ENCODE data around the gene GSAP.
"Not testable (repeated sequence)": the region's sequence is repeated elsewhere in the genome, so short reads cannot be mapped to it uniquely, and the experiment has no call there.

Gene GSAP

DNA sequence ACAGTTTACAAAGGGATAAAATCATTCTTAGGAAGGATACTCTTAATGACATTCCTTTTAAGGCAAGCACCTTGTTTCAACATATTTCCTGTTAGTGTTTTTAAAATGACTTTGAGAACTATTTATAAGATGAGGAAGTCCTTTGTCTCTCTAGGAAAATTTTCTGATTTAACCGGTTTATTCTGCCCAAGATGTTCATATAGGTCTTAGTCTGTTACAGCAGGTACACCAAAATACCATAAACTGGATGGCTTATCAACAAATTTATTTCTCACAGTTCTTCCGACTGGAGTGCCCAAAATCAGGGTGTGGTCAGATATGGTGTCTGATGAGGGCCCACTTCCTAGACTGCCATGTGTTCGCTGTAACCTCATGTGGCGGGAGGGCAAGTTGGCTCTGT is 77.9 kb downstream of the GSAP start:
- Histone ChIP-seq H3K4me1 (ENCODE audit: insufficient read depth, low read length) (no peaks in the 10 kb centered on the region), H3K9me3 (ENCODE audit: low read length) (peaks cover 2% of the 10 kb centered on the region), H3K36me3 (ENCODE audit: insufficient read depth, low read length) (no peaks in the 10 kb centered on the region), H2AFZ (ENCODE audit: low read depth, low read length) (no peak overlapping the region), H3K4me3 (ENCODE audit: low read length) (no peak overlapping the region), H3K27me3 (ENCODE audit: insufficient read depth, low read length) (no peaks in the 10 kb centered on the region)

DNA sequence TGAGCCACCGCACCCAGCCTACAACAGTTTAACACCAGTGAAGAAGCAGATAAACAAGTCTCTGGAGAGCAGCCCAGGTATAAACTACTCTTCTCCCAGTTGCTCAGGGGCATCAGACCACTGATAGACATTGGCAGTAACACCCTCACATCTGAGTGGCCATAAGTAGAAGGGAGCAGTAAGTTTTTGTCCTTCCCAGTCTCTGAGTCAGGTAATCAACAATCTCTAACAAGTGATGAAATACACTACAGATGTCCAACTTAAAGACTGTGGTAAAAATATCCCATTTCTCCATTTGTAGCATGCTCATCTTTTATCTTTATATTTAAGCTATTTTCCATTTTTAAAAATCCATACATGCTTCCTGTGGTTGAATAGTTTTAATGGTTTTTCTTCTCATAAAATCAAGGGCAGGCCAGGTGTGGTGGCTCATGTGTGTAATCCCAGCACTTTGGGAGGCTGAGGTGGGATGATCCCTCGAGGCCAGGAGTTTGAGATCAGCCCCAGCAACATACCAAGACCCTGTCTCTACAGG is 78.6 kb downstream of the GSAP start:
- H3K4me3 ChIP-seq (ENCODE audit: low read length), result no peak overlapping the region
- H2AFZ ChIP-seq (ENCODE audit: low read depth, low read length), result no peak overlapping the region
- no peaks in the 10 kb centered on the region for H3K4me1 ChIP-seq (ENCODE audit: insufficient read depth, low read length)
- peaks cover 2% of the 10 kb centered on the region for H3K9me3 ChIP-seq (ENCODE audit: low read length)
- H3K36me3 ChIP-seq (ENCODE audit: insufficient read depth, low read length), result no peaks in the 10 kb centered on the region
- no peaks in the 10 kb centered on the region for H3K27me3 ChIP-seq (ENCODE audit: insufficient read depth, low read length)

DNA sequence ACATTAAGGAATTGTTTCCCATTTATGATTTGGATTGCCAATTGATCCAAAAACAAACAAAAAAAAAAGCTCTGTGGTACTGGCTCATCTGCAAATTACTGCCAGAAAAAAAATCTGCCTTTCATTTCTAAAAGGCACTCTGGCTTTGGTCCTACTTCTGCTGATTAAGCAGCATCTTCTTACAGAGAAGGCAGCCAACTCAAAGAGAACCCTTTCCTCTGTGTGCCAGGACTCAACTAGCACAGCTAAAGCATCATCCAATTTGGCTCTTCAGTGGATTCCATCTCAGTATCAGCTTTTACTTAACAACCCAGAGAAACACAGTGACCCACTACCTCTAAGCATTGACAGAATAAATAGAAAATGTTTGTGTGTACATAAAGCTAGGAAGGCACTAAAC is 80.6 kb downstream of the GSAP start:
- Histone ChIP-seq H3K9me3 (ENCODE audit: low read length) (peaks cover 2% of the 10 kb centered on the region), H3K36me3 (ENCODE audit: insufficient read depth, low read length) (no peaks in the 10 kb centered on the region)

DNA sequence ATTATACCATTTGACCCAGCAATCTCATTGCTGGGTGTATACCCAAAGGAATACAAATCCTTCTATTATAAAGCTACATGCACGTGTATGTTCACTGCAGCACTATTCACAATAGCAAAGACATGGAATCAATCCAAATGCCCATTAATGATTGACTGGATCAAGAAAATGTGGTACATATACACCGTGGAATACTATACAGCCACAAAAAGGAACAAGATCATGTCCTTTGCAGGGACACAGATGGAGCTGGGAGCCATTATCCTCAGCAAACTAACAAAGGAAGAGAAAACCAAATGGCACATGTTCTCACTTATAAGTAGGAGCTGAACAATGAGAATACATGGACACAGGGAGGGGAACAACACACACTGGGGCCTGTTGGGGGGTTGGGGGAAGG is 82.1 kb downstream of the GSAP start:
- H3K9me3 ChIP-seq (ENCODE audit: low read length); H3K27me3 ChIP-seq (ENCODE audit: insufficient read depth, low read length); H2AFZ ChIP-seq (ENCODE audit: low read depth, low read length); H3K4me3 ChIP-seq (ENCODE audit: low read length); H3K36me3 ChIP-seq (ENCODE audit: insufficient read depth, low read length); H3K4me1 ChIP-seq (ENCODE audit: insufficient read depth, low read length): not testable (repeated sequence)

More for the DNA sequence above, 80.6 kb downstream of the GSAP start:
- Histone ChIP-seq H3K4me1 (ENCODE audit: insufficient read depth, low read length) (peaks cover 6% of the 10 kb centered on the region), H3K4me3 (ENCODE audit: low read length) (no peak overlapping the region), H2AFZ (ENCODE audit: low read depth, low read length) (no peak overlapping the region), H3K27me3 (ENCODE audit: insufficient read depth, low read length) (no peaks in the 10 kb centered on the region)

DNA sequence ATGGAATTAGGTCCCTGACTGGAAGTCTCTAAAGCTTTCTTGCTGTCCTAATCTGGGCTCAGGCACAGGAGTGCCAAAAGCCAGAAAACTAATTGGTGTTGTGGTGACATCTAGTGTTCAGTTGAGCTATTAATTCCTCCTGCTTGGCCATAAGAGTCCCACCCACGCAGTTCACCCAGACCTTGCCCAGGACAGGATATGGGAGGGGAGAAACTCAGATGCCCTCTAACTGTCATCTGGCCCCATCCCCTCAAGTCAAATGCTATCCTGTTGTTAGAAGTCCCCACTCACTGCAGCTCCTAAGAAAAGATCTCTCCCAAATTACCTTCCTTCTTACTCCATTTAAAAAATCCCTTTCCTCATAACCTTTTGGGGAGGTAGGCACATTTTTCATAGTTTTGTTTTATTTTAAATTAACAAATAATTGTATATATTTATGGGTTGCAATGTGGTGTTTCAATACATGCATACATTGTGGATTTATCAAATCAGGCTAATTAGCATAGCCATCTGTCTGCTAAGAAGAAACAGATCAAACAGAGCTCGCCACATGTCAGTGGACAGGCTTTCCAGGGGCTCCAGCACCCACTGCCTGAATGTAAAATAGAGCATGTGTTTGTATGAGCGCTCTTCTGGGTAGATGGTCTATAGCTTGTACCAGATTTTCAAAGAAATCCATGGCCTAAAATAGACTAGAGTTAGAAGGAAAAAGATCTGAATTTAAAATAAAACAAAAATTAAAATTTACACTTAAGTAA is 84.0 kb downstream of the GSAP start:
- Histone ChIP-seq H3K9me3 (ENCODE audit: low read length) (no peaks in the 10 kb centered on the region), H2AFZ (ENCODE audit: low read depth, low read length) (no peak overlapping the region), H3K4me1 (ENCODE audit: insufficient read depth, low read length) (peaks cover 6% of the 10 kb centered on the region), H3K4me3 (ENCODE audit: low read length) (no peak overlapping the region), H3K27me3 (ENCODE audit: insufficient read depth, low read length) (no peaks in the 10 kb centered on the region), H3K36me3 (ENCODE audit: insufficient read depth, low read length) (no peaks in the 10 kb centered on the region)

DNA sequence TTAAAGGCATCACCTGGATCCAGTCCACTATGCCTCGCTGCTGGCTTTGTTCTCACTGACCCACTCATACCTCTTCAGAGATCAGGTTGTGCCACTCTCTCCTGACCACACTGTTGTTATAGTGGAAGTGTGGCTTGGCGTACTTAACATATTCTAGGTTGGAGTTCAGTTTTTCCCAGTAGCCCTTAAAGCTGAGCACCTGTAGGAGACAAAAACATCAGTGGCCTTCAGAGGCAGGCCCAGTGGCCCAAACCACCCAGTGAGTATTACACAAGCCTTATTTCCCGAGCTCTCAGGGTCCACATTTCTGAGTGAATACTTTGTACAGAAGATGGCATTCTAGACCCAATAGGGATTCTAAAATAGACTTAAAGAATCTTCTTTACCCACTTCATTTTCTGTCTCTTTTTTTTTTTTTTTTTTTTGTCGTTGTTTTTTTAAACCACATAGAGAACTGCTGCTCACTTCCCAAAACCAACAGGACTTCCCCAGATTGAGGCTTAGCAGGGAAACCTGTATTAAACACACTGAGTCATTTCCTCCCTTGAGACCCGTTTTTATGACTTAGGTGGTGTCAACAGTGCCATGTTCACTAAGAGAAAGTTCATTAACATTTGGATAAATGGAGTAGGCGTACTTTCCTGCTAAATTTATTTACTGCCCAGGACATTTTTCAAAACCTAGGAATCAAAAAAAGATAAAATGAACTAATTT is 85.8 kb downstream of the GSAP start:
- no peak overlapping the region for H2AFZ ChIP-seq (ENCODE audit: low read depth, low read length)
- H3K4me3 ChIP-seq (ENCODE audit: low read length), result no peak overlapping the region
- no peaks in the 10 kb centered on the region for H3K27me3 ChIP-seq (ENCODE audit: insufficient read depth, low read length)
- no peaks in the 10 kb centered on the region for H3K36me3 ChIP-seq (ENCODE audit: insufficient read depth, low read length)
- peaks cover 6% of the 10 kb centered on the region for H3K4me1 ChIP-seq (ENCODE audit: insufficient read depth, low read length)
- H3K9me3 ChIP-seq (ENCODE audit: low read length), result no peaks in the 10 kb centered on the region

DNA sequence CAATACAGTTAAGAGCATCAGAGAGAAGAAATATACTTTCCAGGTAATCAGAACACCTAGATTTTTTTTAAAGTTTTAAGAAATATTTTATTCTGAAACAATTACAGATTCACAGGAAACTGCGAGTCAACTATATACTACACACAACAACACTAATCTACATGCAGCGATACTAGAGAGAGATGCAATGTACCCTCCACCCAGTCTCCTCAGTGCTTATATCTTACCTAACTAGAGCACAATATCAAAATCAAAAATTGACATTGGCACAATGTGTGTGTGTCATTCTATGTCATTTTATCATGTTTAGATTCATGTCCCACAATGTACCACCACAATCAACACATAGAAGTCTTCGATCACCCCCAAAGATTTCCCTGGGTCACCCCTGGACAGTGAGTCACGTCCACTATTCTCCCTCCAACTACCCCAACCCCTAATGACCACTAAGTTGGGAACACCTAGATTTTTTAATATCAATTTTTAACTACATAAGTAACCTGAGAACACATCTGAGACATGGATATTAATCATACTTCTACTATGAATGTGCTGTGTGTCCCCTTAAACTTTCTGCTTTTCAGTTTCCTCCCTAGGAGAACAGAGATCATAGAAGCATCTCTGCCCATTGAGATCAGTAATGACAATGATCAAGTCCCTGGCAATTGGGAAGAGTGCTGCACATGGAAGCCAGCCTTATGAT is 86.5 kb downstream of the GSAP start:
- peaks cover 6% of the 10 kb centered on the region for H3K4me1 ChIP-seq (ENCODE audit: insufficient read depth, low read length)
- H3K9me3 ChIP-seq (ENCODE audit: low read length), result no peaks in the 10 kb centered on the region
- H2AFZ ChIP-seq (ENCODE audit: low read depth, low read length), result no peak overlapping the region
- H3K36me3 ChIP-seq (ENCODE audit: insufficient read depth, low read length), result no peaks in the 10 kb centered on the region
- no peaks in the 10 kb centered on the region for H3K27me3 ChIP-seq (ENCODE audit: insufficient read depth, low read length)
- no peak overlapping the region for H3K4me3 ChIP-seq (ENCODE audit: low read length)

DNA sequence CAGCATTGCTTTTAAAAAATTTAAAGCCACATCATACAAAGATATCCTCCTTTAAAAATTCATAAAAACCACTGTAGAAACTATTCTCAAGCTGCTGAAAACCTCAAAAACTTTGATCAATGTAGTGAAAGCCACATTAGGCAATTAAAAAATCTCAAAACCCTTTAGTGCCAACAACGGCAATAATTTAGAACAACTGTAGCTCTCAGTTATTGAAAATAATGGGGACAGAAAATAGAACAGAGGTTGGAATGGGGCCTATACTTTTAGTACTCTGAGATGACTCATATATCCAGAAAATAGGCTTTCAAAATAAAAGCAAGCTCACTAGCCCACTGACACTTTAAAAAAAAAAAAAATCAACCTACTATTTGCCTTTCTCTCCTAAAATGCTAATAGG is 87.5 kb downstream of the GSAP start:
- Histone ChIP-seq H3K36me3 (ENCODE audit: insufficient read depth, low read length) (no peaks in the 10 kb centered on the region), H3K4me3 (ENCODE audit: low read length) (no peak overlapping the region), H3K4me1 (ENCODE audit: insufficient read depth, low read length) (peaks cover 6% of the 10 kb centered on the region), H3K27me3 (ENCODE audit: insufficient read depth, low read length) (no peaks in the 10 kb centered on the region), H3K9me3 (ENCODE audit: low read length) (no peaks in the 10 kb centered on the region), H2AFZ (ENCODE audit: low read depth, low read length) (no peak overlapping the region)

DNA sequence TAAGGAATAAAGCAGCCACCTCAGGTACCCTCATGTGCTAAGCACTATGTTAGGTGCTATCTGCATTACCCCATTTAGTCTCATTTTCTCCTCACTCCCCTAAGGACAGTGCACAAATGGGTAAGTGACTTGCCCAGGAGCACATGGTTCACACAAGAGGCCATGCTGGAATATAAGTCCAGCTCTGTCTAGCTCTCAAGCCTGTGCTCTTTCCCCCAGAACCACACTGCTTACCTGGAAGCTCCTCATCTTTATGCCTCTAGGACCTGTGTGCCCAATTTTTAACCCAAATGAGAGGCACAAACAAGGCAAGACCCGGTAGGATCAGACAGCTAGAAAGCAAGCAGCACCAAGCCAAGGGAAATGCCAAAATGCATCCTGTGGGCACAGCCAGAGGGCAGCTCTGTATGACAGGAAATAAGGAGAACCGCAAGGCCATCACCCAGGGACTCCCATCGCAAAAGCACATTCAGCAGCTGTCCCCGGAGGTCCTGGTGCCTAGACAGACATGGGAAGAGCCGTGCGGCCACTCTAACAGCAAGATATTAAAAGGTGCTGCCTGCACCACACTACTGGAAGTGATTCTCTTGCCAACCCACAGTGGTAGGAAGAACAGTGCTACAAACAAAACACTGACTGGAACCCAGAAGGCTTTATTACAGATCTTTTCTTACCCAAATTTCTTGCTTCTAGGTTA is 88.1 kb downstream of the GSAP start:
- H3K4me3 ChIP-seq (ENCODE audit: low read length), result no peak overlapping the region
- H3K36me3 ChIP-seq (ENCODE audit: insufficient read depth, low read length), result no peaks in the 10 kb centered on the region
- no peaks in the 10 kb centered on the region for H3K27me3 ChIP-seq (ENCODE audit: insufficient read depth, low read length)
- no peak overlapping the region for H2AFZ ChIP-seq (ENCODE audit: low read depth, low read length)
- peaks cover 6% of the 10 kb centered on the region for H3K4me1 ChIP-seq (ENCODE audit: insufficient read depth, low read length)
- H3K9me3 ChIP-seq (ENCODE audit: low read length), result no peaks in the 10 kb centered on the region

DNA sequence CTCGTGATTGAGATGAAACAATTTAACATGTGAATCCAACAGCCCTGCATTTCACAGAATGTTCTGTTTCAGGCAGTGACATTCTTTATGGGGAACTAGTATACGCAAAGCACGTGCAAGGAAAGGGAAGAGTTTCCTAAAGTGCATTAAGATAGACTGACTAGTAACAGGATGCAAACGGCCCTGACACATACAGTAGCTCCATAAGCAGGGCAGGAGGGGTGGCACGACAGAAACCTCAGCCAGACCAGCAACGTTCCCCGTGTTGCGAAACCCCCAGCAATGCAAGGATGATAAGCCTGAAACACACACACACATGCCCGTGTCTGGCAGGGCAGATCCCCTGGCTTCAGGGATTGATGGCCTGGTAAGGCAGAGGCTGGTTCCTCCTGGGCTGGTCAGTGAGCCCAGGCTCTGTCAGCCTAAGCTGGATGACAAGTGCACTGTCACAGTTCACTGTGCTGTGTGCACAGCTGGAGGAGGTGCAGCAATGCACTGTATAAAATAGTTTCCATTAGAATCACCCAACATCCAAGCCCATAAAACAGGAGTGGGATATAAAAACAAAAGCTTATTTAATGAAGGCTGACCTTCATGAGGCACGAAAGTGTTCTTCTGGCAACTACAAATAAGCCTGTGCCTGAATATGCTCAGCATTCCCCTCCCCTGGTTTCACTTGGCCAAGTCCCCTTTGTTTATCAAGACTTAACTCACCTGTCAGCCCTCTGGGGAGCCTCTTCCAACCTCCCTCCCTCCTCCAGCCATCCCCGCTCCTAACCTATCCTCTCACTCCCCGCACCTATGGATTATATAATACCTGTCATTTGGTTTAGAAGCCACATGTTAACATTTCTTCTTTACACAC is 88.8 kb downstream of the GSAP start:
- peaks cover 5% of the 10 kb centered on the region for H3K4me1 ChIP-seq (ENCODE audit: insufficient read depth, low read length)
- no peaks in the 10 kb centered on the region for H3K36me3 ChIP-seq (ENCODE audit: insufficient read depth, low read length)
- H3K9me3 ChIP-seq (ENCODE audit: low read length), result no peaks in the 10 kb centered on the region
- H3K4me3 ChIP-seq (ENCODE audit: low read length), result no peak overlapping the region
- no peak overlapping the region for H2AFZ ChIP-seq (ENCODE audit: low read depth, low read length)
- H3K27me3 ChIP-seq (ENCODE audit: insufficient read depth, low read length), result no peaks in the 10 kb centered on the region

DNA sequence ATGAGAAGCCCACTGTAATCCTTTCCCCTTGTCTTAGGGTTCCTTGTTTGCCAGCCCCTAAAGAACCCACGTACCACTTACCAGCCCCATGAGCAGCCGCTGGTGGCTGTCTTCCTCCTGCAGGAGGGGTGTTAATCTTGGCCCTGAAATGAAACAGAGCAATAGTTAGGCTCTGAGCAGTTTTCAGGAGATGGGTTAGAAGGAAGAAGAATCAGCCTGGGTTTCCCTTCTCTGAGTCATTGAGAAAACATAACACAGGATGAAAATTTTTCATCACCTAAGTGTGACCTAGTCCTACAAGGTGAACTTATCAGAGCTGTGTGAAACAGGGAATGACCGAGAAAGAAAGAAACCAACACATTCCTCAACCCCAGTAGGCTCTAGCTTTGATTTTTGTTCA is 90.0 kb downstream of the GSAP start:
- H3K4me3 ChIP-seq (ENCODE audit: low read length), result no peak overlapping the region
- H3K27me3 ChIP-seq (ENCODE audit: insufficient read depth, low read length), result no peaks in the 10 kb centered on the region
- H2AFZ ChIP-seq (ENCODE audit: low read depth, low read length), result no peak overlapping the region
- no peaks in the 10 kb centered on the region for H3K9me3 ChIP-seq (ENCODE audit: low read length)
- H3K4me1 ChIP-seq (ENCODE audit: insufficient read depth, low read length), result no peaks in the 10 kb centered on the region
- no peaks in the 10 kb centered on the region for H3K36me3 ChIP-seq (ENCODE audit: insufficient read depth, low read length)

DNA sequence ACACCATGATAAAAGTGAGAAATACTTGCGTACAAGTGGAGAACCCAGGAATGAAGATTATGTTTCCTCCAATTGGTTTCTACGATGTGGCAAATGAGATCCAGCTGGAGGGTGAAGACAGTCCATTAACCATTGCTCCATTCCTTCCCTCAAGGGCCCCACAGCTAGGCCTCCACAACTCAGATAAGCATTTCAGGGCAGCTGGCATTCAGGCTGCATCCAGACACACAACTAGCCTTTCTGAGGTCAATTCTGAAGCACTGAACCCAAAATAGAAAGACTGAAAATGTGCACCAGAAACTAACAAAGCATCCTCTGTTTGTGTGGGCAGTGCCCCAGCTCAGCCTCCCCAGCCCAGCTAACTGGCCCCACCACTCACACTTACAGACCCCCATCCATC is 94.8 kb downstream of the GSAP start:
- no peaks in the 10 kb centered on the region for H3K36me3 ChIP-seq (ENCODE audit: insufficient read depth, low read length)
- peaks cover 6% of the 10 kb centered on the region for H3K4me1 ChIP-seq (ENCODE audit: insufficient read depth, low read length)
- H3K27me3 ChIP-seq (ENCODE audit: insufficient read depth, low read length), result no peaks in the 10 kb centered on the region
- H3K9me3 ChIP-seq (ENCODE audit: low read length), result no peaks in the 10 kb centered on the region
- no peak overlapping the region for H3K4me3 ChIP-seq (ENCODE audit: low read length)
- H2AFZ ChIP-seq (ENCODE audit: low read depth, low read length), result no peak overlapping the region
